Stomach smooth muscle (tissue), 2 donors: ENCODE results near the gene LENEP.
A peak's percentile ranks its signal among the peaks of the same experiment; 100 is the strongest.

Source experiments
- H3K27ac ChIP-seq: one replicate; pipeline ENCODE4 v1.7.0; 2013; ENCODE audit warnings: mild to moderate bottlenecking, low read length, inconsistent platforms
- H3K27me3 ChIP-seq, 2 donors: one replicate each; pipeline ENCODE4 v1.7.0; 2013; ENCODE audit warnings: low read length in 2 of 2; ENCODE audit not compliant: insufficient read depth in 2 of 2, control insufficient read depth in 1 of 2
- H3K36me3 ChIP-seq, 2 donors: one replicate each; pipeline ENCODE4 v1.7.0; 2013; ENCODE audit warnings: low read length in 2 of 2; ENCODE audit not compliant: control insufficient read depth in 2 of 2, insufficient read depth in 2 of 2
- H3K4me1 ChIP-seq: one replicate; pipeline ENCODE4 v1.7.0; 2013; ENCODE audit warnings: low read length; ENCODE audit not compliant: control insufficient read depth, insufficient read depth
- H3K4me3 ChIP-seq, 2 donors: one replicate each; pipeline ENCODE4 v1.7.0; 2013; ENCODE audit warnings: low read length in 2 of 2
- H3K9ac ChIP-seq, 2 donors: one replicate each; pipeline ENCODE4 v1.7.0; 2013; ENCODE audit warnings: low read length in 2 of 2, mild to moderate bottlenecking in 1 of 2
- H3K9me3 ChIP-seq, 2 donors: one replicate each; pipeline ENCODE4 v1.7.0; 2013; ENCODE audit warnings: low read length in 2 of 2; ENCODE audit not compliant: control insufficient read depth in 2 of 2
- donor health status: healthy.
- donor health status: Pancreatic carcinoma.

The LENEP gene

DNA sequence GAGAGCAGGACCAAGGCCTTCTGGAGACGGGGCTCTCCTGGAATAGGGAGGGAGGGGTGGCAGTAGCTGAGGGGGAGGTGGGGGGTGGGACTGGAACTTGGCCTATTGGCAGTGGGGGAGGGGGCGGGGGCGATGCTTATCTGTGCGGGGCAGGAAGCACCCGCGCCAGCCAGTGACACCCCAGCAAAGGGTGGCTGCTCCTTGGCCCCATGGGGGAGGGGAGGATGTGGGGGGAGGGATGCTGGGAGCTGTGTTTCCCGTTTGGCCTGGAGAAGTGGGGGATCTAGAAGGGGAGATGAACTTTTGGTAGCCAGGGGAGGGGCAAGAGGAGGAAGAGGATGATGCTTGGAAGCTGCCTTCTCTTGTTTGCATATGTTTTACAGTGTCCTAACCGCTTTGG lies 20.2 kb downstream of the LENEP start:
- Histone ChIP-seq H3K4me3 (no peak overlapping the region), H3K27me3 (no peaks in the 10 kb centered on the region), H3K9me3 (no peaks in the 10 kb centered on the region), H3K9ac (no peak overlapping the region), H3K27ac (peak overlapping the region; percentile 18), H3K36me3 (no peaks in the 10 kb centered on the region), H3K4me1 (peaks cover 37% of the 10 kb centered on the region)

DNA sequence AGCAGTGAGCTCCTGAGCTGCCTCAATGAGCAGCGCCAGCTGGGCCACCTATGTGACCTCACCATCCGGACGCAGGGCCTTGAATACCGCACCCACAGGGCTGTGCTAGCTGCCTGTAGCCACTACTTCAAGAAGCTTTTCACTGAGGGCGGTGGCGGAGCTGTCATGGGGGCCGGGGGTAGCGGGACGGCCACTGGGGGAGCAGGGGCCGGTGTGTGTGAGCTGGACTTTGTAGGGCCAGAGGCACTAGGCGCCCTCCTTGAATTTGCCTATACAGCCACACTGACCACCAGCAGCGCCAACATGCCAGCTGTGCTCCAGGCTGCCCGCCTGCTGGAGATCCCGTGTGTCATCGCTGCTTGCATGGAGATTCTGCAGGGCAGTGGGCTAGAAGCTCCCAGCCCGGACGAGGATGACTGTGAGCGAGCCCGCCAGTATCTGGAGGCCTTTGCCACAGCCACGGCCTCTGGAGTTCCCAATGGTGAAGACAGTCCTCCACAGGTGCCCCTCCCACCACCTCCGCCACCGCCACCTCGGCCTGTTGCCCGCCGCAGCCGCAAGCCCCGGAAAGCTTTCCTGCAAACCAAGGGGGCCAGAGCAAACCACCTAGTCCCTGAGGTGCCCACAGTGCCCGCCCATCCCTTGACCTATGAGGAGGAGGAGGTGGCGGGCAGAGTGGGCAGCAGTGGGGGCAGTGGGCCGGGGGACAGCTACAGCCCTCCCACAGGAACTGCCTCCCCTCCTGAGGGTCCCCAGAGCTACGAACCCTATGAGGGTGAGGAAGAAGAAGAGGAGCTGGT lies 21.5 kb downstream of the LENEP start:
- Histone ChIP-seq H3K27ac (no peak overlapping the region), H3K4me3 (no peak overlapping the region), H3K9ac (no peak overlapping the region), H3K36me3 (no peaks in the 10 kb centered on the region), H3K4me1 (peaks cover 37% of the 10 kb centered on the region), H3K27me3 (no peaks in the 10 kb centered on the region), H3K9me3 (no peaks in the 10 kb centered on the region)

DNA sequence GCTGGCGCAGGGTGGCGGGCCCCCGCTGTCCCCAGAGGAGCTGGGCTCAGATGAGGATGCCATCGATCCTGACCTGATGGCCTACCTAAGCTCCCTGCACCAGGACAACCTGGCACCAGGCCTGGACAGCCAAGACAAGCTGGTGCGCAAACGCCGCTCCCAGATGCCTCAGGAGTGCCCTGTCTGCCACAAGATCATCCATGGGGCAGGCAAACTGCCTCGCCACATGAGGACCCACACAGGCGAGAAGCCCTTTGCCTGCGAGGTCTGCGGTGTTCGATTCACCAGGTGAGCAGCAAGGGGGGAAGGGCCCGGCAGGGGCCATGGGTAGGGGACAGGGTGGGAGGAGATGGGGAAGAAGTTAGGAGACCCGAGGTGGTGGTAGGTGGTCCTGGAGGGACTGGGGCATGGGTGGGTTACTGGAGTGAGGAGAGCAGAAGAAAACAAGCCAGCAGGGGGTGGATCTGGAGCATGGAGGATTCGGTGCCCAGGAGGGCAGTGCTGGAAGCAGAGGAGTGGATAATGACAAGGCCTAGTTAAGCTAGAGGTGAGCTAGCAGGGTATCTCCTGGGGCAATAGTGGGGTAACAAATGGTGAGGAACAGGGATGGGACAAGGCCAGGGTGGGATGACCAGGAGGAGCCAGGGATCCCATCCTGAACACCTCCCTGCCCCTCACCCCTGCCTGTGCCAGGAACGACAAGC lies 22.3 kb downstream of the LENEP start:
- no peaks in the 10 kb centered on the region for H3K27me3 ChIP-seq
- H3K27ac ChIP-seq: no peak overlapping the region
- no peak overlapping the region for H3K9ac ChIP-seq
- H3K9me3 ChIP-seq: no peaks in the 10 kb centered on the region
- no peak overlapping the region for H3K4me3 ChIP-seq
- H3K4me1 ChIP-seq: peaks cover 33% of the 10 kb centered on the region
- H3K36me3 ChIP-seq: no peaks in the 10 kb centered on the region

DNA sequence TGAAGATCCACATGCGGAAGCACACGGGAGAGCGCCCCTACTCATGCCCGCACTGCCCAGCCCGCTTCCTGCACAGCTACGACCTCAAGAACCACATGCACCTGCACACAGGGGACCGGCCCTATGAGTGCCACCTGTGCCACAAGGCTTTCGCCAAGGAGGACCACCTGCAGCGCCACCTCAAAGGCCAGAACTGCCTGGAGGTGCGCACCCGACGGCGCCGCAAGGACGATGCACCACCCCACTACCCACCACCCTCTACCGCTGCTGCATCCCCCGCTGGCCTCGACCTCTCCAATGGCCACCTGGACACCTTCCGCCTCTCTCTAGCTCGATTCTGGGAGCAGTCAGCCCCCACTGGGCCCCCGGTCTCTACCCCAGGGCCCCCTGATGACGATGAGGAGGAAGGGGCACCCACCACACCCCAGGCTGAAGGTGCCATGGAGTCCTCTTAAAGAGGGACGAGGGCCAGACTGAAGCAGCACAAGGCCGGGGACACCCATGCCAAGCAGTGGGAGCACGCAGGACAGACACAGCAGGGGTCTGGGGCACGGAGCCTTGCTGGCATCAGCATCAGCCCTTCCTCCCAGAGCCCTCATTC lies 22.9 kb downstream of the LENEP start:
- no peaks in the 10 kb centered on the region for H3K9me3 ChIP-seq
- peak overlapping the region; percentile 88 for H3K27ac ChIP-seq
- H3K27me3 ChIP-seq: no peaks in the 10 kb centered on the region
- peak overlapping the region; percentile 76 to 80 for H3K9ac ChIP-seq
- H3K4me1 ChIP-seq: peaks cover 30% of the 10 kb centered on the region
- H3K4me3 ChIP-seq: no peak overlapping the region
- H3K36me3 ChIP-seq: no peaks in the 10 kb centered on the region

DNA sequence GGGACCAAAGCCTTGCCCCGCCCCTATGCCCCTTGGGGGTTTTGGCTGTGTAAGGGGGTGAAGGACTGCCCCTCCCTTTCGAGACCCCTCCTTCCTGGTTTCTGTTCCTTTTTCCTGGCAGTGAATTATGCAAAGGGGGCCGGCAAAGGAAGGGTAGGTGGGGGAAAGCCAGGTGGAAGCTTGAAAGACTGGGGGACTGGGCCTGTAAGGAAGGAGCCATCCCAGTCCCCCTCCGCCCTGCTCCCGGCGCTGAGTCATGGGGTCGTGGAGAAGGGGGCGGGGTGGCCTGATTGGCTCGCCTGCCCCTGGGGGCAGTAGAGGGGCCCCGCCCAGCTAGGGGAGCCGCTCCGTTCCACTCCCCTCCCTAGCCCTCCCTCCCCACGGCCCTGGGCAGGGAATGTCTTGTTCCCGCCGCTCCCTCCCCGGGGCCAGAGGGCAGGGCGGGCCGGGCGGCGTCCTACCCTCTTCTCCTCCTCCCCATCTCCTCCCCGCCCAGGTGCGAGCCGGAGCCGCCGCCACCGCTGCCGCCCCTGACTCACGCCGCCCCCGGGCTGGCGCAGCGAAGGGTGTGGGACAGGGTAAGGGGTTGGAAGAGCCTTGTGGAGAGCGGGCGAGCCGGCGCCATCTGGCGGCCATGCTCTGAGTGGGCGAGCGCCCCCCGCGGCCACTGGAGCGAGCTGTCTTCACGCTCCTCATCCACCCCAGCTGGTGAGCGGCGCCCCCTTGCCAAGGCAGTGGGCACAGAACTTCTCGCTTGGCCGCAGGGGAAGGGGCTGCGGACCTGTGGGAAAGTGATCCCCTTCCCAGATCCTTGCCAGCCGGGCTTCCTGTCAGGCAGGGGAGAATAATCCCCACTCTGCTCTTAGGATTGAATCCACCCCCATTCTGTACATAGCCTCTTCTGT lies 23.9 kb downstream of the LENEP start:
- Histone ChIP-seq H3K4me1 (peaks cover 21% of the 10 kb centered on the region), H3K27me3 (no peaks in the 10 kb centered on the region), H3K9me3 (no peaks in the 10 kb centered on the region), H3K4me3 (peak overlapping the region; percentile 48 to 71), H3K27ac (peak overlapping the region; percentile 88), H3K9ac (peak overlapping the region; percentile 76 to 80), H3K36me3 (no peaks in the 10 kb centered on the region)

DNA sequence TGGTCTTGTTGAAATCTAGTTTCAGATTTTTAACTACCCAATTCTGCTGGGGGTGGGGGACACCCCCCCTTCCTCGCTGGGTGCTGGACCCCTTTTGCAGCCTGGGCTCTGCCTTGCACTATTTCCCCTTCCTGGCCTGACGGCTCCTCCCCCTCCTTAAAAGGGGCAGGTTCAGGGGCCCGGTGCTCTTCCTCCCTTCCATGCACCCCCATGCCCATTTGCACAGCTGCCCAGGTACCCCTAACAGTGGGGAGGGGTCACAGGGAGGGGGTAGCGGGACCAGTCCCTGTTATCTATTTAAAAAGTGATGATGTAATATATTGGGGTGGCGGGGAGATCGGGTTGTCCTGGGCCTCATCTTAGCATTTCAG lies 24.5 kb downstream of the LENEP start:
- Histone ChIP-seq H3K9me3 (no peaks in the 10 kb centered on the region), H3K27me3 (no peaks in the 10 kb centered on the region), H3K36me3 (no peaks in the 10 kb centered on the region), H3K9ac (peak overlapping the region; percentile 54 to 80), H3K4me3 (peak overlapping the region; percentile 48 to 71), H3K4me1 (peaks cover 15% of the 10 kb centered on the region), H3K27ac (peak overlapping the region; percentile 88)

DNA sequence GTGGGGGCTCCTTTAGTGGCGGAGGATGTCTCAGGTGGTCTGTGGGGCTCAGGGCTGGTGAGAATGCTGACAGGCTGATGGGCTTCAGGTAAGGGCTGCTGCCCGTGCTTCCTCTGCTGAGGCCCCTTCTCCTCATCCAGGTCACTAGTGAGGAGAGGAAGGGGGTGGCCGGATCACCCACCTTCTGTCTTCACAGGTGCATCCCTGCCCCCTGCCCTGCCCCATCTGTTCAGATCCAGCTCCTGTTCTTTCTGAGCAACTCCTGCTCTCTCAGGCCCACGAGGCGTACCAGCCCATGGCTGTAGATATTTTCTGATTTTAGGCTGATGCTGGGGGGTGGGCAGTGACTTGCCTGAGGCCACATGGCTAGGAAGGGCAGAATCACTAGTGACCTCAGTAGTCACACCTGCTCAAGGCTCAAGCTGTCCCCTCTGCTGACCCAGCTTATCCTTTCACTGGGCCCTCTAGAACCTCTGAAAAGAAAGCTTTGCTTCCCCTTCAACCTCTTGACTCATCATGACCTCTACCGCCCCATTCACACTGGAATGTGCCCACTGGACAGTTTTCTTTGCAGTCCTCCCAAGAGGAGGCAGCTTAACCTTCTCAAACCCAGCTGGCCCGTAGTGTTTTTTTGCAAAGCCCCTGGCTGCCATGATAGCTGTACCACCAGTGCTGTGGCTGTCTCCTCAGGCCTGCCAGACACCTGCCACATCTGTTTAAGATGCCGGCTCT lies 25.4 kb downstream of the LENEP start:
- no peaks in the 10 kb centered on the region for H3K36me3 ChIP-seq
- H3K27ac ChIP-seq: no peak overlapping the region
- no peaks in the 10 kb centered on the region for H3K9me3 ChIP-seq
- no peaks in the 10 kb centered on the region for H3K27me3 ChIP-seq
- peaks cover 14% of the 10 kb centered on the region for H3K4me1 ChIP-seq
- no peak overlapping the region for H3K4me3 ChIP-seq
- no peak overlapping the region for H3K9ac ChIP-seq

DNA sequence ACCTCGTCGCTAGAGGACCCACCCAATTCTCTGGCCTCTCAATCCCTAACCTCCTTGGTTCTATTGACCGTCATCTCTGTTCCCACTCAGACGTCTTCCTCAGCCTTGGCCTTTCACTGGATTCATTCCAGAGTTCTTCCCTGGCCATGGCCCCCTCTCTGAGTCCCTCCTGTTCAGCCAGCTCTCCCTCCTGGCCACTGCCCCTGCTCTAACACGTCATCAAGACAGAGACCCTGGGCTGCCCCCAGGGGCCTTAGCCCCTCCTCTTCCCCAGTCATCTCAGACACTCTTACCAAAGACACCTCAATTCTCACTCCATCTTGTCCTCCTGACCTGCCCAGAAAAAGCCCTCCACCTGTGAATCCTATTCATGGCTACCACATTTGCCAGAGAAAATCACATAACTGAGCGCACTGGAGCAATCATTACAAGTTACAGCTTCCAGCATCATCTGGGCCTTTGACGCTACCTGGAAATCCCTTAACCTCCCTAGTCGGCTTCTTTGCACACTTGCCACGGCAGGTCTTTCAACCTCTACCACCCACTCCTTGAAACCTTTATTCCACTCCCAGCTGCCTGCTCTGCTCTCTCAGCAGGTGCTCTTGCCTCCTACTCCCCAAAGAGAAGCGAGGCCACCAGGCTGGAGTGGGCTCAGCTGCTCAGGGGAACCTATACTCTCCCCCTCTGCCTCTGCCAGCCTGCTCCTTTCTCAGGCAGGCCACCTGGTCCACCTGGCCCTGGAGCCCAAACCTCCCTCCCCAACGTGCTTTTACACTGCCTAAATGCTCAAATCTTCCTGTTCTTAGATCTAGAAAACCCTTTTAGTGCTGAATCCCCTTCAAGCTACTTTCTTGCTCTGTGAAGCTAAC lies 26.2 kb downstream of the LENEP start:
- Histone ChIP-seq H3K27me3 (no peaks in the 10 kb centered on the region), H3K4me3 (no peak overlapping the region), H3K4me1 (peaks cover 14% of the 10 kb centered on the region), H3K9me3 (no peaks in the 10 kb centered on the region), H3K27ac (no peak overlapping the region), H3K9ac (no peak overlapping the region), H3K36me3 (no peaks in the 10 kb centered on the region)

DNA sequence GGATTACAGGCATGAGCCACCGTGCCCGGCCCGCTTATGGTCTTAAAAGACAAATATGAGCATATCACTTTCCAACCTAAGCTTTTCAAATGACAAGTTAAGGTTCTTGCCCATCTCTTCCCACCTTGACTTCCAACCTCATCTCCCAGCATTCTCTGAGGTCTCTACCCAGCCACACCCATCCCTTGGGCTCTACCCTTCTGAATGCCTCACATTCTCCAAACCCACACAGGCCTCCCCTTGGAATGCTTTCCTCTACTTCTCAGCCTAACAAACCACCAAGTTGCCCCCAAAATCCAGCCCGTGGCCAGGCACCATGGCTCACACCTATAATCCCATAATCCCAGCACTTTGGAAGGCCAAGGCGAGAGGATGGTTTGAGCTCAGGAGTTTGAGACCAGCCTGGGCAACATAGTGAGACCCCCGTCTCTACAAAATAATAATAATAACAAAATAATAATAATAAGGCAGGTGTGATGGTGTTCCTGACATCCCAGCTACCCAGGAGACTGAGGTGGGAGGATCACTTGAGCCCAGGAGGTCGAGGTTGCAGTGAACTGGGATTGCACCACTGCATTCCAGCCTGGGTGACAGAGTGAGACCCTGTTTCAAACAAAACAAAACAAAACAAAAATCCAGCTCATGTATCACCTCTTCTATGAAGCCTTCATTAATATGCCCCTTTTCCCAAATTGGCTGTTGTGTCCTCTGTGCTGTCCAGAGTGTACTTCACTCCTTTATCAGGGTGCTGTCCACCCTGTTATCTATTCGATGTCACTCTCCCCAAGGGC lies 28.9 kb downstream of the LENEP start:
- H3K27ac ChIP-seq: no peak overlapping the region
- no peaks in the 10 kb centered on the region for H3K36me3 ChIP-seq
- H3K27me3 ChIP-seq: no peaks in the 10 kb centered on the region
- no peak overlapping the region for H3K9ac ChIP-seq
- H3K4me3 ChIP-seq: no peak overlapping the region
- peaks cover 7% of the 10 kb centered on the region for H3K4me1 ChIP-seq
- no peaks in the 10 kb centered on the region for H3K9me3 ChIP-seq
